SK-N-SH treated with all-trans-retinoic acid at 6 μM for 48 hours (cell line): ENCODE results near the gene MNAT1.

Experiments
- ATAC-seq: fragments of 200-7000 bp; cut with Tn5 transposase; 3 replicates; pipeline ENCODE4 v1.9.1; 2020; ENCODE audit warnings: mild to moderate bottlenecking, moderate library complexity
- ARNTL ChIP-seq: fragments of 450-650 bp; formaldehyde crosslinking; IDR thresholded peaks from 2 replicates; pipeline ENCODE4 v1.5.0; 2020; ENCODE audit warnings: low read depth, mild to moderate bottlenecking, moderate library complexity, borderline replicate concordance
- BACH2 ChIP-seq: fragments of 250-450 bp; sonication (Bioruptor Pico); IDR thresholded peaks from 2 replicates; pipeline ENCODE4 v1.9.0; 2021; ENCODE audit warnings: mild to moderate bottlenecking, borderline replicate concordance
- CSDC2 ChIP-seq: fragments of 250-450 bp; sonication (Bioruptor Pico); IDR thresholded peaks from 2 replicates; pipeline ENCODE4 v1.5.0; 2020; ENCODE audit warnings: mild to moderate bottlenecking, moderate library complexity
- ESRRG ChIP-seq: fragments of 250-450 bp; sonication (Bioruptor Pico); IDR thresholded peaks from 2 replicates; pipeline ENCODE4 v1.6.1; 2021; ENCODE audit warnings: mild to moderate bottlenecking
- GLIS3 ChIP-seq: fragments of 250-450 bp; sonication (Bioruptor Pico); IDR thresholded peaks from 2 replicates; pipeline ENCODE4 v1.5.0; 2020; ENCODE audit warnings: mild to moderate bottlenecking, moderate library complexity
- ISL1 ChIP-seq: fragments of 250-450 bp; sonication (Bioruptor Pico); IDR thresholded peaks from 2 replicates; pipeline ENCODE4 v2.1.2; 2022; ENCODE audit warnings: mild to moderate bottlenecking, moderate library complexity
- PPARA ChIP-seq: fragments of 250-450 bp; sonication (Bioruptor Pico); IDR thresholded peaks from 2 replicates; pipeline ENCODE4 v1.5.0; 2020; ENCODE audit warnings: mild to moderate bottlenecking, borderline replicate concordance
- RARB ChIP-seq: fragments of 250-450 bp; sonication (Bioruptor Pico); IDR thresholded peaks from 2 replicates; pipeline ENCODE4 v1.8.0; 2021; ENCODE audit warnings: mild to moderate bottlenecking, moderate library complexity
- SNAI2 ChIP-seq: fragments of 250-450 bp; sonication (Bioruptor Pico); IDR thresholded peaks from 2 replicates; pipeline ENCODE4 v1.5.0; 2020; ENCODE audit warnings: mild to moderate bottlenecking, moderate library complexity
- TCF4 ChIP-seq: fragments of 250-450 bp; sonication (Bioruptor Pico); IDR thresholded peaks from 2 replicates; pipeline ENCODE4 v1.8.0; 2021; ENCODE audit warnings: mild to moderate bottlenecking, moderate library complexity, borderline replicate concordance
- TOX ChIP-seq: fragments of 250-450 bp; sonication (Bioruptor Pico); IDR thresholded peaks from 2 replicates; pipeline ENCODE4 v1.8.0; 2021; ENCODE audit warnings: mild to moderate bottlenecking, moderate library complexity, borderline replicate concordance
- ZC3H10 ChIP-seq: fragments of 250-450 bp; sonication (Bioruptor Pico); IDR thresholded peaks from 2 replicates; pipeline ENCODE4 v1.5.1; 2021; ENCODE audit warnings: mild to moderate bottlenecking, moderate library complexity
- ZFP3 ChIP-seq: fragments of 250-450 bp; sonication (Bioruptor Pico); IDR thresholded peaks from 2 replicates; pipeline ENCODE4 v1.5.0; 2020; ENCODE audit warnings: mild to moderate bottlenecking, moderate library complexity
- ZFP30 ChIP-seq: fragments of 450-650 bp; formaldehyde crosslinking; IDR thresholded peaks from 2 replicates; pipeline ENCODE4 v1.5.0; 2022; ENCODE audit warnings: mild to moderate bottlenecking, moderate library complexity
- ZNF565 ChIP-seq: fragments of 450-650 bp; formaldehyde crosslinking; conservative IDR thresholded peaks from 2 replicates; pipeline ENCODE4 v1.5.0; 2020; ENCODE audit warnings: low read depth, mild to moderate bottlenecking, moderate library complexity
- ZNF70 ChIP-seq: fragments of 450-650 bp; formaldehyde crosslinking; IDR thresholded peaks from 2 replicates; pipeline ENCODE4 v1.5.0; 2020; ENCODE audit warnings: mild to moderate bottlenecking, moderate library complexity
- ZNF8 ChIP-seq: fragments of 450-650 bp; formaldehyde crosslinking; IDR thresholded peaks from 2 replicates; pipeline ENCODE4 v1.5.0; 2020; ENCODE audit warnings: mild to moderate bottlenecking, moderate library complexity
- TF ChIP-seq, protein P1 (sequence below): fragments of 250-450 bp; sonication (Bioruptor Pico); IDR thresholded peaks from 2 replicates; pipeline ENCODE4 v1.5.0; 2020; ENCODE audit warnings: mild to moderate bottlenecking, moderate library complexity
- TF ChIP-seq, protein P2 (sequence below): fragments of 250-450 bp; sonication (Bioruptor Pico); IDR thresholded peaks from 2 replicates; pipeline ENCODE4 v1.5.1; 2020; ENCODE audit warnings: low read depth, mild to moderate bottlenecking, moderate library complexity
- TF ChIP-seq, protein P3 (sequence below): fragments of 250-450 bp; sonication (Bioruptor Pico); IDR thresholded peaks from 2 replicates; pipeline ENCODE4 v1.8.0; 2021; ENCODE audit warnings: low read depth, mild to moderate bottlenecking, moderate library complexity, borderline replicate concordance
- TF ChIP-seq, protein P4 (sequence below): fragments of 250-450 bp; sonication (Bioruptor Pico); IDR thresholded peaks from 2 replicates; pipeline ENCODE4 v1.8.0; 2020; ENCODE audit warnings: mild to moderate bottlenecking, moderate library complexity, borderline replicate concordance
- TF ChIP-seq, protein P5 (sequence below): fragments of 250-450 bp; sonication (Bioruptor Pico); IDR thresholded peaks from 2 replicates; pipeline ENCODE4 v1.5.1; 2021; ENCODE audit warnings: mild to moderate bottlenecking, moderate library complexity

Gene MNAT1

DNA sequence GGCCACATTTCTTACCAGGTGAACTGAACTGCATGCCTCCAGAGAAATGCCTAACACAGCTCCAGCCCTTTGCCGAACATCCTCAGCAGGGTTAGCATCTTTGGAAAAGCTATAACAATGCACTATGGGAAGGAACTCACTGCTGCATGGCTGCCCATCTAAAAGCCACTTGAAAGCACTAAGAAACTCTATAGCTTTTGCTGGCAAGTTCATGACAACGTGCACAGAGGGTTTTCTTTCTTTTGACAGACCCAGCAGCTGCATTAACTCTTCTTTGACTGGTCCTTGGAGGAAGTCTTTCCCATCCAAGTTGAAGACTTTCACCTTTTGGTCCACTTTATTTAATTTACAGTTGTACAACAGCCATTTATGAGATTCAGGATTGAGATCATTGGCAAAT lies 241.0 kb downstream of the MNAT1 start:
- TF ChIP-seq, protein P1, sequence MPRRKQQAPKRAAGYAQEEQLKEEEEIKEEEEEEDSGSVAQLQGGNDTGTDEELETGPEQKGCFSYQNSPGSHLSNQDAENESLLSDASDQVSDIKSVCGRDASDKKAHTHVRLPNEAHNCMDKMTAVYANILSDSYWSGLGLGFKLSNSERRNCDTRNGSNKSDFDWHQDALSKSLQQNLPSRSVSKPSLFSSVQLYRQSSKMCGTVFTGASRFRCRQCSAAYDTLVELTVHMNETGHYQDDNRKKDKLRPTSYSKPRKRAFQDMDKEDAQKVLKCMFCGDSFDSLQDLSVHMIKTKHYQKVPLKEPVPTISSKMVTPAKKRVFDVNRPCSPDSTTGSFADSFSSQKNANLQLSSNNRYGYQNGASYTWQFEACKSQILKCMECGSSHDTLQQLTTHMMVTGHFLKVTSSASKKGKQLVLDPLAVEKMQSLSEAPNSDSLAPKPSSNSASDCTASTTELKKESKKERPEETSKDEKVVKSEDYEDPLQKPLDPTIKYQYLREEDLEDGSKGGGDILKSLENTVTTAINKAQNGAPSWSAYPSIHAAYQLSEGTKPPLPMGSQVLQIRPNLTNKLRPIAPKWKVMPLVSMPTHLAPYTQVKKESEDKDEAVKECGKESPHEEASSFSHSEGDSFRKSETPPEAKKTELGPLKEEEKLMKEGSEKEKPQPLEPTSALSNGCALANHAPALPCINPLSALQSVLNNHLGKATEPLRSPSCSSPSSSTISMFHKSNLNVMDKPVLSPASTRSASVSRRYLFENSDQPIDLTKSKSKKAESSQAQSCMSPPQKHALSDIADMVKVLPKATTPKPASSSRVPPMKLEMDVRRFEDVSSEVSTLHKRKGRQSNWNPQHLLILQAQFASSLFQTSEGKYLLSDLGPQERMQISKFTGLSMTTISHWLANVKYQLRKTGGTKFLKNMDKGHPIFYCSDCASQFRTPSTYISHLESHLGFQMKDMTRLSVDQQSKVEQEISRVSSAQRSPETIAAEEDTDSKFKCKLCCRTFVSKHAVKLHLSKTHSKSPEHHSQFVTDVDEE (CRISPR knock-in tag), result no peak
- TF ChIP-seq ISL1 (no peak), ESRRG (CRISPR knock-in tag) (no peak), PPARA (CRISPR knock-in tag) (no peak), ZNF8 (CRISPR knock-in tag) (no peak), ARNTL (CRISPR knock-in tag) (no peak), GLIS3 (CRISPR knock-in tag) (no peak), SNAI2 (CRISPR knock-in tag) (no peak), BACH2 (CRISPR knock-in tag) (no peak), ZC3H10 (CRISPR knock-in tag) (no peak), TCF4 (no peak), ZNF70 (CRISPR knock-in tag) (no peak), TOX (CRISPR knock-in tag) (no peak), ZFP3 (CRISPR knock-in tag) (no peak), CSDC2 (CRISPR knock-in tag) (no peak)
- TF ChIP-seq, protein P2, sequence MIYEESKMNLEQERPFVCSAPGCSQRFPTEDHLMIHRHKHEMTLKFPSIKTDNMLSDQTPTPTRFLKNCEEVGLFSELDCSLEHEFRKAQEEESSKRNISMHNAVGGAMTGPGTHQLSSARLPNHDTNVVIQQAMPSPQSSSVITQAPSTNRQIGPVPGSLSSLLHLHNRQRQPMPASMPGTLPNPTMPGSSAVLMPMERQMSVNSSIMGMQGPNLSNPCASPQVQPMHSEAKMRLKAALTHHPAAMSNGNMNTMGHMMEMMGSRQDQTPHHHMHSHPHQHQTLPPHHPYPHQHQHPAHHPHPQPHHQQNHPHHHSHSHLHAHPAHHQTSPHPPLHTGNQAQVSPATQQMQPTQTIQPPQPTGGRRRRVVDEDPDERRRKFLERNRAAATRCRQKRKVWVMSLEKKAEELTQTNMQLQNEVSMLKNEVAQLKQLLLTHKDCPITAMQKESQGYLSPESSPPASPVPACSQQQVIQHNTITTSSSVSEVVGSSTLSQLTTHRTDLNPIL (CRISPR knock-in tag), result no peak
- TF ChIP-seq, protein P3, sequence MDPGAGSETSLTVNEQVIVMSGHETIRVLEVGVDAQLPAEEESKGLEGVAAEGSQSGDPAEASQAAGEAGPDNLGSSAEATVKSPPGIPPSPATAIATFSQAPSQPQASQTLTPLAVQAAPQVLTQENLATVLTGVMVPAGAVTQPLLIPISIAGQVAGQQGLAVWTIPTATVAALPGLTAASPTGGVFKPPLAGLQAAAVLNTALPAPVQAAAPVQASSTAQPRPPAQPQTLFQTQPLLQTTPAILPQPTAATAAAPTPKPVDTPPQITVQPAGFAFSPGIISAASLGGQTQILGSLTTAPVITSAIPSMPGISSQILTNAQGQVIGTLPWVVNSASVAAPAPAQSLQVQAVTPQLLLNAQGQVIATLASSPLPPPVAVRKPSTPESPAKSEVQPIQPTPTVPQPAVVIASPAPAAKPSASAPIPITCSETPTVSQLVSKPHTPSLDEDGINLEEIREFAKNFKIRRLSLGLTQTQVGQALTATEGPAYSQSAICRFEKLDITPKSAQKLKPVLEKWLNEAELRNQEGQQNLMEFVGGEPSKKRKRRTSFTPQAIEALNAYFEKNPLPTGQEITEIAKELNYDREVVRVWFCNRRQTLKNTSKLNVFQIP, result no peak
- TF ChIP-seq, protein P4, sequence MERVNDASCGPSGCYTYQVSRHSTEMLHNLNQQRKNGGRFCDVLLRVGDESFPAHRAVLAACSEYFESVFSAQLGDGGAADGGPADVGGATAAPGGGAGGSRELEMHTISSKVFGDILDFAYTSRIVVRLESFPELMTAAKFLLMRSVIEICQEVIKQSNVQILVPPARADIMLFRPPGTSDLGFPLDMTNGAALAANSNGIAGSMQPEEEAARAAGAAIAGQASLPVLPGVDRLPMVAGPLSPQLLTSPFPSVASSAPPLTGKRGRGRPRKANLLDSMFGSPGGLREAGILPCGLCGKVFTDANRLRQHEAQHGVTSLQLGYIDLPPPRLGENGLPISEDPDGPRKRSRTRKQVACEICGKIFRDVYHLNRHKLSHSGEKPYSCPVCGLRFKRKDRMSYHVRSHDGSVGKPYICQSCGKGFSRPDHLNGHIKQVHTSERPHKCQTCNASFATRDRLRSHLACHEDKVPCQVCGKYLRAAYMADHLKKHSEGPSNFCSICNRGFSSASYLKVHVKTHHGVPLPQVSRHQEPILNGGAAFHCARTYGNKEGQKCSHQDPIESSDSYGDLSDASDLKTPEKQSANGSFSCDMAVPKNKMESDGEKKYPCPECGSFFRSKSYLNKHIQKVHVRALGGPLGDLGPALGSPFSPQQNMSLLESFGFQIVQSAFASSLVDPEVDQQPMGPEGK (CRISPR knock-in tag), result no peak
- TF ChIP-seq, protein P5, sequence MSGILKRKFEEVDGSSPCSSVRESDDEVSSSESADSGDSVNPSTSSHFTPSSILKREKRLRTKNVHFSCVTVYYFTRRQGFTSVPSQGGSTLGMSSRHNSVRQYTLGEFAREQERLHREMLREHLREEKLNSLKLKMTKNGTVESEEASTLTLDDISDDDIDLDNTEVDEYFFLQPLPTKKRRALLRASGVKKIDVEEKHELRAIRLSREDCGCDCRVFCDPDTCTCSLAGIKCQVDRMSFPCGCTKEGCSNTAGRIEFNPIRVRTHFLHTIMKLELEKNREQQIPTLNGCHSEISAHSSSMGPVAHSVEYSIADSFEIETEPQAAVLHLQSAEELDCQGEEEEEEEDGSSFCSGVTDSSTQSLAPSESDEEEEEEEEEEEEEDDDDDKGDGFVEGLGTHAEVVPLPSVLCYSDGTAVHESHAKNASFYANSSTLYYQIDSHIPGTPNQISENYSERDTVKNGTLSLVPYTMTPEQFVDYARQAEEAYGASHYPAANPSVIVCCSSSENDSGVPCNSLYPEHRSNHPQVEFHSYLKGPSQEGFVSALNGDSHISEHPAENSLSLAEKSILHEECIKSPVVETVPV, result no peak
- ATAC-seq, result no peak

DNA sequence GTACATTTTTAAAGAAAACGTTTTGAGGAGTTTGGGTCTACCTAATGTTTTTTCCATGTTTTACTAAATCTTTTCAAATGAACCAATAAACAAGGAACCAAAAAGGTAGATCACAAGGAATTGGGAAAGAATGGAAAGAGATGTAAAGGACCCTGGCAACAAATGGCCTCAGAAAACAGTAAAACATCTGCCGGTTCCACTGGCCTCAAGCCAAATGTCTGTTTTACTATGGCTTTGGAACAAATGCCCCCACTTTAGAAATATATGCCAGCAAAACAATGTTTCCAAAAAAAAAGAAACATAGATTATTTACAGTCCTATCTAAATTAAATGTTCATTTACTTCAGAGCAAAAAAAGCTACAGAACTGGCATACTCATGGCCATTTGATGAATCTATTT lies 243.3 kb downstream of the MNAT1 start:
- TF ChIP-seq BACH2 (CRISPR knock-in tag), result no peak
- no peak for TF ChIP-seq ZFP30 (CRISPR knock-in tag)
- TF ChIP-seq ARNTL (CRISPR knock-in tag), result no peak
- TF ChIP-seq RARB (CRISPR knock-in tag), result no peak
- TF ChIP-seq CSDC2 (CRISPR knock-in tag), result no peak
- TF ChIP-seq TOX (CRISPR knock-in tag), result no peak
- no peak for TF ChIP-seq ZNF565 (CRISPR knock-in tag)
- no peak for ATAC-seq
